ENCODE data around the gene KAT2B.
A peak's percentile ranks its signal among the peaks of the same experiment; 100 is the strongest.

KAT2B gene

DNA sequence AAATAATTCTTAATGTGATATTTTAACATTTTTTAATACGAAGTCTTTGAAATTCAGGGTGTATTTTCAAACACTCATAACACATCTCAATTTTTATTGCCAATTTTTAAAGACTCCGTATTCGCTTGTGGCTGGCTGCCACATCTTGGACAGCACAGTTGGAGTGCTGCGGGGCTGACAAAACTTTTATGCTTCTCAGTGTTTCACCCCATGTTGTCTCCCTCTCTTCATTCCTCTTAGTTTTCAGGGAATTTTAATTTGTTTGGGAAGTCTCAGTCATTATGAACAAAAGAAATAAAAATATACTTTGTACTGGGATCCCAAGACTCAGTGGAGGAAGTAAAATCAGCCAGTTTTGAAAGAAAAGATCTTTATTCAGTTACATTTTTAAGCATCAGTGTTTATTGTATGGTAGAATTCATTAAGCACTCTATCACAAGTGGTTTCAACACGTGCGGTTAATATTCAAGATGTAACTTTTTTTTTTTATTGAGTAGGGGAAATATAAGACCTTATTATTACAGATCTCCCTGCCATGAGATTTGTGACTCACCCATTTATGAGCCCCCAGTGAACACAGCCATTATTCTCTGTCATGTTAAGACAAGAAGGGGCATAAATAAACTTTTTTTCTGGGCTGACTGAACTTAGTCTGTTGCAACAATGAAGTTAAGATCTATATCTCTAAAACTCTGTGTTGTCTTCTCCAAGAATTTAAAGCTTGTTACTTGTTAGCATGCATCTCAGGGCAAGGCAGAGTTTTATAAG lies 26.8 kb downstream of the KAT2B start:
- no peak for DNase-seq

DNA sequence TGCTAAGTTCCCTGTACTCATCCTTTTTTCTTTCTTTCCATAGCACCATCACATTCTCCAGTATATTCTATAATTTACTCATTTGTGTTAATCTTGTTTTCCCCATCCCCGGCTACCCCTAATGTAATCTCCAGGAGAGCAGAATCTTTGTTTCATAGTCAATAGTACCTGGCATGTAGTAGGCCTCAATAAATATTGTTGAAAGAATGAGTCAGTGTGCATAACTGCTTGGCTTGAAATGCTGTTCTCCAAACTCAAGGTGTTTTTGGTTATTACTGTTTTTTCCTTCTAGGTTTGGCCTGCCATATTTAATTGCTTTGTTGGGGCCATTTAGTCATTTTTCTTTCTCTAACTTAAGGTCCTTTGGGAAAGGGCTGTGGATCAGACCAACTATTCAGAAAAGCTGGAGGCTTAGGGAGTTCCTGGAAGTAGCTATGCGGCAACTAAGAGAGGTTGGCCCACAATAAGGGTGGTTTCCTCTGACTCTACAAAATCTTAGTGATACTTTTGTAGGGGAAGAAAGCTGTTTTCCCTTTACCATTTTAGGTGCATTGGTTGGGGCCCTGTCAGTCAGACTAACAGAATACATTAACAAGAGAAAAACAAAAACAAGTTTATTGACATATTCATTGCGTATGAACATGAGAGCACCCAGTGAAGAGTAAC lies 28.4 kb downstream of the KAT2B start:
- no peak for DNase-seq

DNA sequence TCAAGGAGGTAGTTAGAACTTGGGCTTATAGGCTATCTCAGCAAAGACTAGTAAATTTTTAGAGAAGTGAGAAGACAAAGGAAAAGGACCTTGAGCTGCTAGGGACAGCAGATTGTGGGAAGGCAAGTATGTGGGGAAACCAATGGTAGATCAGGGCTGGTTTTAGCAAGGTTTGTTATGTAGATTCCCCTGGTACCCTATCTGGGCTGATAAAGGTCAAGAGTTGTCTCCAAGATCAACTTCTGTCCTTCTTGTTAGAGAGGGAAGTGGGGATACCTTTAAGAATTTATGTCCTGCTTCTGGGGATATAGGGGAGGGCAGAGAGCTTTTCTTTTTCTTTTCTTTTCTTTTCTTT lies 28.9 kb downstream of the KAT2B start:
- DNase-seq: no peak

DNA sequence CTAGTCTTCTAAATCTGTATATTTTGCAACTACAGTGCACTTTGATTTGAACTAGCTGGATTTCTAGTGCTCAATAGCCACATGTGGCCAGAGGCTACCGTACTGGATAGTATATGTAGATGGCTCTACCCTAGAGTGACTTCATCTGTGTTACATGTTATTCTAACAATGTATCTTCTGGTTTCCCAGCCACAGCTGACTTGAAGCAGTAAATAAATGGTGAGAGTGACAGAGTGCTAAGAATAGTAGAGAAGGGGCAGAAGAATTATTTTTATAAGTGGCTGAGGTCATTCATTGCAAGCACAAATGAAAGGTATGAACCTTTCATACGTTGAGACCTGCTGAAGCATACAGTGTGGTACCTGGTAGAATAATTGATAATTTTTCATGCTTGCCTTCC lies 30.9 kb downstream of the KAT2B start:
- no peak for DNase-seq

DNA sequence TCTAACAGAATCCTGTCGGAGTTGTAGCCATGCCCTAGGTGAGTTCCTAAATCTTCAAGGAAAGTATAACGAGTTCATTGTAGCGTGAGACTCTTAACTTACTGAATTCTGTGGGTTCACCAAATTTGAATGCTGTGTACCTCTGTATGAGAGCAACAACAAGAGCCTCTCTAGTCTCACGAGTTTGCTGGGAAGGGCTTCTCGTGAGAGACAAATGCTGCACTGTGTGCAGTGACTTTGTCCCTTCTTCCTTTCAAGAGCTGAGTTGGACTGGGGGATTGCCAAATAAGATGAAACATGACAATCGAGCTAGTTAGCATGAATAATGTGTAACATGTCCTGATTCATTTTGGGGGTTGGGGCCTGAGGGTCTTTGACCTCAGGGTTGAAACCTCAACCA lies 32.2 kb downstream of the KAT2B start:
- no peak for DNase-seq

DNA sequence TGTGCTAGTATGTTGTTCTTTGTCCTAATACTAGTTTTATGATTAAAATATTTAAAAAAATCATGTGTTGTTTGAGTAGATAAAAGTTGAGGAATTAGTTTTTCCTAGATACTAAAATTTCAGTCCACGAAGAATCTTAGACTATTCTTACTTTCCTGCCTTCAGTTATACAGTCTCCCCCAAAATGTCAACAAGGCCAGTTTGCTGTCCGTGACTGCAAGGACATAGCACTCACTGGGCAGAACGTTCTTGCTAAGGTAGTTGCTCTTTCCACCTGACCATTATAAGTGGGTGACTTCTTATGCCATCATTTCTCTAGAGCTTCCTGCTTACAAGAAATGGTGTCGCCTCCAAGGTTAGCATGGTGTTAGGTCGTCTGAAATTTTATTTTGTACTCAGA lies 32.8 kb downstream of the KAT2B start:
- no peak for DNase-seq

DNA sequence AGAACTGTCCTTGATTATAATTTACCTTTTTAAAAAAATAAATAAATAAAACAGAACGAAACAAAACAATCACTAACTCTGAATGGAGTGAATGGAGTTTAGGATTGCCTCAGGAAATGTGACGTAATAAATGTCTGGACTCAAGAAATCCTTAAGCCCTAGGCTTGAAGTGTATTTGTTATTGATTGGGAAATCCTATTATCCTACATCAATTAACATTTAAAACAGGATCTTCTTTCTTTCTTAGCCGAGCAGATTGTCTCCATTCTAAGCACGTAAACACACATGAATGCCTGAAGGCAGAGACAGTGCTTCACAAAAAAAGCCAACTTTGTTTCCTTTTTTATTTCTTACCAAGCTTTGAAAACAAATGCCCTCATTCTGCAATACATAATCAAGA lies 33.4 kb downstream of the KAT2B start:
- DNase-seq: no peak

DNA sequence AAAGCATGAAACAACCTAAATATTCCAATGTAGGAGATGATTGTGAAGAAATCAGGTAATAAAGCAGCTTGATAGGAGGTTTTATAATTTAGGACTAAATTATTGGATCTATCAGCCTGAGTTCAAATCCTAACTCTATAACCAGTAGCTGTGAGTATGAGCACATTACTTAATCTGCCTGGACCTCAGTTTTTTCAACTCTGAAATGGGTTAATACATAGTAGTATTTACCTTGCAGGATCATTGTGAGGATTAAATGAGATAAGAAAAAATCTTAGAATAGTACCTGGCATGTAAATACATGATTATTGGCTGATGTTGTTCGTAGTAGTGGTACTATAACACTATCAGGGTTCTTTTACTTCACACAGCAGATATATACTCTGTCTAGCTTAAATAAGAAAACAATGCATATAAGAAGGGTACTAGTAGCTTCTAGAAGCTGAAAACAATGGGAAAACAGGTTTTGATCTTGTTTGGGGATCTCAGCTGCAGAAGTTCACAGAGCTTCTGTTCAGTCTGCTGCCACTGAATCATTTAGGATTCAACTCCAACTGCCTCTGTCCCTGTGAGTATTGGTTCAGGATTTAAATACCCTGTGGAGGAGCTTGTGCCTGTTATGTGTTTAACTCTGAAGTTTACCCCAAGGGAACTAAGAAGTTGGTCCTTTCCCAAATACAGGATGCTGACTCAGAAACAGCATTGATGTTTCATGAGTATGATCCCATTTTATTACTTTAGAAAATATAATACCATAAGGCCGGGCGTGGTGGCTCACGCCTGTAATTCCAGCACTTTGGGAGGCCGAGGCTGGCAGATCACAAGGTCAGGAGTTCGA lies 34.2 kb downstream of the KAT2B start:
- no peak for DNase-seq

DNA sequence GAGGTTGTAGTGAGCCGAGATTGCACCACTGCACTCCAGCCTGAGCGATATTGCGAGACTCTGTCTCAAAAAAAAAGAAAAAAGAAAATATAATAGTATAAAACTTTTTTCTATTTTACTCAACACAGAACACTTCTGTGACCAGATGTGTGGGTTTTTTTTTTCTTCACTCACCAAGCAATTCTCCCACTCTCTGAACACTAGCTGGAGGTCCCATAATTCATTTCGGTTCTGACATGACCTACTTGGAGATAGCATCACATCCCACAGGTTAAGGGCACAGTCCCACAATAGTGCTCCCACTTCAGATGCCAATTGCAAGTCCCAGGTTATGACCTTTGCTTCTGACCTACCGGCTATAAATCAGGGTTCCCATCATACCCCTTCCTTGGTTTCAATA lies 35.0 kb downstream of the KAT2B start:
- DNase-seq: no peak

DNA sequence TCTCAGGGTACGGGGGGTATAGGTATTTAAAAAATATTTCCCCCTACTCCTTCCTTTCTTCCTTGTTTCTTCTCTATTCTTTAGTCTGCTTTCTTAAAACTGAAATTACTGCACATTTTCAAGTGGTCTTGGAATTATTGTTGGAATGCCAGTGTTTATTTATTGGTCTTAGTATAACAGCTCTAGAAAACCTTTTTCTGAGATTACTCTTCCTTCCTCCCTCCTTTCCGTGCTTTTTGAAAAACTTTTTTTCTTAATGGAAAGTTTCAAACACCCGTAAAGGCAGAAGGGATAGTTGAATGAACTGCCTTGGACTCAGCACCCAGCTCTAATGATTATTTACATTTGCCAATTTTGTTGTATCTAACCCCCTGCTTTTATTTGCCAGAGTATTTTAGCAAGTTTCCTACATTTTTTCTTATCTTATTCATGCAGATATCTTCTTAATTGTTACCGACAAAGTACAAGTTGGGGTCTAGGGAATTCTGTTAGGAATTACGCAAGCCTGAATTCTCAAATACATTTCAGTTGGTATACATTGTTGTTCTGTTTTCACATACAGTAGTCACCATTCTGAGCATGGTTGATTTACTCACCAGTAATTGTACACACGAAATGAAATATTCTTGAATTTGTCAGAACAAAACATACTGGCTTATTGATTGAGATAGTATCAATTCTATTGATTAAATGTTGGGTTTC lies 36.2 kb downstream of the KAT2B start:
- DNase-seq: no peak

DNA sequence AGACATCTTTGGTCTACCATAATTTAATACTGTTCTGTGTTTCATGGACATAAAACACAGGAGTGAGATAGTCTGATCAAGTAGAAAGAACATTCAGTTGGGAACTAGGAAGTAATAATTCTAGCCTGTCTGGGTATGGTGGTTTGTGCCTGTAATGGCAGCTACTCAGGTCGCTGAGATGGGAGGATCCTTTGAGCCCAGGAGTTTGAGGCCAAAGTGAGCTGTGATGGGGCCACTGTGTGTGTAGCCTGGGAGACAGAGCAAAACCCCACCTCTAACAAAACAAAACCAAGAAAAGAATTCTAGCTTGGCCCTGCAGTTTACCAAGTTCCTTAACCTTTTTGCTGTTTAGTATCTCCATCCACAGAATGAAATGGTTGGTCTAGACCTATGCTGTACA lies 36.8 kb downstream of the KAT2B start:
- no peak for DNase-seq

DNA sequence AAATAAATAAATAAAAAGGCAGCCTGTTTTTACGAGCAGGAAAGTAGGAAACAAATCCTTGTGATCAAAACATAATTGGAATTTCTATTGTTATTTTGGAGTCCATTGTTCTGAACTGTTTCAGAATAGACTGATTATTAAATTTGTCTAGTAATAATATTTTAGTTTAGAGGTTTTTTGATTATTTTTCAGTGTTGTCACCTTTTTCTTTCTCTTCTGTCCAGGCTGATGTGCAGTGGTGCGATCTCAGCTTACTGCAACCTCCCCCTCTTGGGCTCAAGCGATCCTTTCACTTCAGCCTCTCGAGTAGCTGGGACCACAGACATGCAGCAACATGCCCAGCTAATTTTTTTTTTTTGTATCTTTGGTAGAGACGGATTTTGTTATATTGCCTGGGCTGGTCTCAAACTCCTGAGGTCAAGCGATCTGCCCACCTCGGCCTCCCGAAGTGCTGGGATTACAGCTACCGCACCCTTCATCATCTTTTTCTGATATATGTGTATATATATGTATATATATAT lies 38.0 kb downstream of the KAT2B start:
- no peak for DNase-seq

DNA sequence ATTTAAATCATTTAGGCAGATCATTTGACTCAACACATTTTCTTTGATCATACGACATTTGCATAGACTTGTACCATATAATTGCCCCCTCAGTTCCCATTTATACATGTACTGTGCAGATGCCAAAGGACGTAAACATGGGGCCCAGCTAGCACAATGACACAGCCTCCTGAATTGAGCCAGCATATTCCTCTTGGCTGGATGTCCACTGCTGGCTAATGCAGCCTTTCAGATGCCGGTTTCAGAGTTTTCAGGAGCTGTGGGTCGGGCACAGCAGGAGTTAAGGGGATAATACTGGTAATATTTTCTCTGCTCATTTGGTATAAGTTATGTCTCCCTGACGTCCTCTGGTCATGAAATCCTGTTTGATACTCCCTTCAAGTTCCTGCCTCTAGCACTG lies 39.4 kb downstream of the KAT2B start:
- no peak for DNase-seq

DNA sequence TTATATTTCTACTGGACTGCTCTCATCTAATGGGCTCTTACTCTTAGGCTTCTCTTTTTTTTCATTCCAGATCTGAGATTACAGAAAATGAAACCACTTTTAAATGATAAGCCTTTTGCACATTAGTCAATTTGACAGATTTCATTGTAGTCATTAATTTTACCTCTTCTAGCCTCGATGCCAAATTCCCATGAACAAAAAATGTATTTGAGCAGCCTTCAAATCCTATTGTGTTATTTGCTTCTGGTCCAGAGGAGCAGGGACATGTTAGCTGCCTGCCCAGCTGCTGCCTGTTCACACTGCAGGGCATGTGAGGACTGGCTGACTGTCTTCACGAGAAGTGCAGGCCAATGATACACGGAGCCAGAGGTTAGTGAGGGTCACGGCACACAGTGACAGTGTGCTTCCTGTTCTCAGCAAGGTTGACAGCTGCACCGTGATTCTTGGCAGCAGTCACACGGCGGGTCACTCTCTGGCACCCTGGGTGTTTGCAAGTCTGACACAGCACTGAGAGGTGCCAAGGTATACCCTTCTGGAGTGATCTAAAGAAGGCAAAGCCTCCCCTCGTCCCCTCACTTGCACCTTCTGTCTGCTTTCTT lies 40.8 kb downstream of the KAT2B start:
- DNase-seq: peak; percentile 42

DNA sequence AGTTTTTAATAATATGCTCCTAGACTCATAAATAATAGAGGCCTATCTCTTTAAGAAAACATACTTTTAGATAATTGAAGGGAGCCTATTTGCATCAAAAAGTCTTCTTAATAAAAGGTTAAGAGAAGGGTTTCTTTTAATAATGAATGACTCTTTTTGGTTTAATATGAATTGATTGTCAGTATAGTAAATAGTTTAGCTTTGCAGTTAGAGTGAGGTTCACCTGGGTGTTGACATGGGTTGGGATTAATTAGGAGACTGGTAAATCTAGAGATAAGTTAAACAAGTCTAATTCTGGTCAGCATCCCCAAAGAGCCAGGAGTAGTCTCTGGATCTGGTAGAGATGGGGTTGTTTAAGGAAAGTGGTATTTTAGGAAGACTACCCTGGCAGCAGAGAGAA lies 43.0 kb downstream of the KAT2B start:
- no peak for DNase-seq

DNA sequence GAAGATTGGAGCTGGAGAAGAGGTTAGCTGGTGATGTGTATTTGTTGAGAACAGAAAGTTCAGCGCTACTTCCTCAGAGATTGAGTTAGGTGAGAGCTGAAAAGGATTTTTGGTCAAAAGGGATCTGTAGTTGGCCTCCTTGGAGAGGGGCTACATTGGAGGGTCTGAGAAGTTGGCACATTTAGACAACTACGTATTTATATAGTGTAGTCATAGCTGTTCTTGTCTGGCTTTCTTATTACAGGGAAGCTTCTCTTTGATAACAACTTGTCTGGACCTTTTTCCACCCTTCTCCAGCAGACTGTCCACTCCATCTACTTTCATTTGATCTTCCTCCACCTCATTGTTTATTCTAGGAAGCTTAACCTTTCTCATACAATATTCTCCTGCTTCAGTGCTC lies 43.7 kb downstream of the KAT2B start:
- no peak for DNase-seq

DNA sequence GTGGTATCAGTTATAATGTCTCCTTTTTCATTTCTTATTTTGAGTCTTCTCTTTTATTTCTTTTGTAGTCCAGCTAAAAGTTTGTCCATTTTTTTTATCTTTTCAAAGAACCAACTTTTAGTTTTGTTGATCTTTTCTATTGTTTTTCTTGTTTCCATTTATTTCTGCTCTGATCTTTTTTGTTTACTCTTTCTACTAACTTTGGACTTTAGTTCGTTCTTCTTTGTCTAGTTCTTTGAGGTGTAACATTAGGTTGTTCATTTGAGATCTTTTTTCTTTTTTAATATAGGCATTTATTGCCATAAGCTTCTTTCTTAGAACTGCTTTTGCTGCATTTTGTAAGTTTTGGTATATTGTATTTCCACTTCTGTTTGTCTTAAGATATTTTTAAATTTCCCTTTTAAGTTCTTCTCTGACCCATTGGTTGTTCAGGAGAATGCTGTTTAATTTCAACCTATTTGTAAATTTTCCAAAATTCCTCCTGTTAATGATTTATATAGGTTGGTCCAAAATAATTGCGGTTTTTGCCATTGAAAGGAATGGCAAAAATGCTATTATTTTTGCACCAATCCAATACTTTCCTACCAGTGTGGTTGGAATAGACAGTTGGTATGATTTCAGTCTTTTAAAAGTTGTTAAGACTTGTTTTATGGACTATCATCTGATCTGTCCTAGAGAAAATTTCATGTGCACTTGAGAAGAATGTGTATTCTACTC lies 51.2 kb downstream of the KAT2B start:
- no peak for DNase-seq

DNA sequence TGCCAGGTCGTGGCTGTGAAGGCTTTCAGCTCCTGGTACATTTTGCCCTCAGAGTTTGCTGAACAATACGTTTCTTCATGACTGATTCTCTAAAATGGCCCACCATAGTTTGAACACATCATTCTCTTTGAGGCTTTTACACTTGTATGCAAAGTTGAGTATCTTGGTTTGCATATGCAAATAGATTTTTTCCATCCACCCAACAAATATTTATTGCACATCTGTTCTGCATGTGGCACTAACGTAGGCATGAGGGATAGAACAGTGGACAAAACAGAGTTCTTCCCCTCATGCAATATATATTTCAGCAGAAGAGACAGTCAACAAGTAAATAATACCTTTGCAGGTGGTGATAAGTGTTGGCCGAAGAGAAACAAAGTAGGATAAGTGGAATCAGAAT lies 55.2 kb downstream of the KAT2B start:
- no peak for DNase-seq

DNA sequence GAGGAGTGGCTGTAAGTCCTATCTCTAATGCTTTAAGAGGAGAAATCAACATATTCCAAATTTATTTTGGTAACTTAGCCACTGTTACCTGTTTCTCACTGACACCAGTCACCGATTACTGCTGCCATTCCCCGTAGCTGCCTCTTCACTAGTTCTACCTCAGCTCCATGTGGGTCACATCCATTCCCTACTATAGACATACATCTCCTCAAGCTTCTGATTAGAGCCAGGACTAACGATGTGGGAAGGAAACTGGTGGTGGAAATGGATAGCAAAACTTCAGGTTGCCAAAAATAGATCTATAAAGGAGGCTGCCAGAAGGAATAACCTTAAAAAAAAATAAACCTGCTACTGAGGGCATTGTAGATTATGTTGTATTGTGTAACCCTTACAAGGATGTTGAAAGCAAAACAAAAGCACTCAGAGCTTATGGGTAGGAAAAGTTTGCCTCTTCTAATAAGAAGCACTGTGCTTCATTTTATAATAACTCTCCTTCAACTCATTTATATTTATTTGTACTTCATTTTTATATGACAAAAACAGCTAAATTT lies 56.0 kb downstream of the KAT2B start:
- no peak for DNase-seq

DNA sequence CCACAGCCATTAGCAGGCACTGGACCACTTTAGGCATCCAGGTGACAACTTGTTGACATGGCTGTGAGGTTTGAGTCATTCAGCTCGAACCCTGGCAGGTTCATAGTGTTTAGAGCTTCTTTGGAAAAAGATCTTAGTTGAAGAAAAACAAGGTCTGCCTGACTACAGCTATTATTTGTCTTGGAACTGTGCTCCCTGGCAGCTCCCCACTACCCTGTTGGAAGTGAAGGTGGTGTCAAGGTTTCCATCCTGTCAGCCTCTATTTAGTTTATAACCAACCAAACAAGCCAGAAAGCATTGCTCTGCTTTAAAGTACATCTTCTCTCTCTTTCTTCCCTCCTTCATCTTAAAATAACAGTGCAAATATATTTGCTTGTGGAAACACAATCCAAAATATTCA lies 56.8 kb downstream of the KAT2B start:
- no peak for DNase-seq

DNA sequence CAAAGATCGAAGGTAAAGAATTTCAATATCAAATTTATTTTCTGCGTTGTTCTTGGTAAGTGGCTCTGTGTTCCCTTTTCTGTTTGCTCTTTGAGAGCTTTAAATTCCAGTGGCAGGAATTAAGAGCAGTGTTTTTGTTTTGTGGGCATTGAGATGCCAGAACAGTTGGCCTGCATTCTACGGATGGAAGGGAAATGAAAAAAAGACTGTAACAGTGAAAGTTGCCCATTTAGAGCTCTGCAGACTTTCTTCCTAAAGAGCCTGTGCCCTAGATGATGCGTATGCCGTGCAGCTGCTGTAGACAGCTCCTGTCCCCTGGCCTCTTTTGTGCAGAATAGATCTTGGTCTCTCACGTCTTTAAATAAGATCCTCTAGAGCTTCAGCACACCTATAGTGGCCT lies 58.8 kb downstream of the KAT2B start:
- DNase-seq: no peak

DNA sequence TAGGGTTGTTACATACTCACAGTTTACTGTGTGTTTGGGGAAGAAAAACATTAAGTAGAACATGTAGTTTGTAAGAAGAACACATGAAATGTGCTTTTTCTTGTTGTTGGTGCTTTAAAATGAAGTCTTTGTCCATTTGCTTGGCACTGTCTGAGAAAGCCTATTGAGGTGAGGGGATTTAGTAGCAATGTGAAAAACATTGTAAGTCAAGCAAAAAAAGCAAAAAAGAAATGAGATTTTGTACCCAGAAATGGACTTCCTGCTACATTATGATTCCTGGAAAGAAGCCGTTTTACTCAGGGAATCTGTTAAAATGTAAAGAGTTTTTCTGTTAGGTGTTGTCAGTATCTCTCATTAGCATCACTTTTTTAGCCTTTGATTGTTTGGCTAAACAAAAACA lies 59.9 kb downstream of the KAT2B start:
- no peak for DNase-seq
